Nephron (organoid): ENCODE data around the gene SLC13A3.

Experiments
- H3K27ac Mint-ChIP-seq, 3 experiments: 2 replicates each; pipeline ENCODE4 v1.8.0; 2020; ENCODE audit warnings: mixed read lengths in 3 of 3, mild to moderate bottlenecking in 2 of 3, moderate library complexity in 1 of 3
- H3K27me3 Mint-ChIP-seq: 2 replicates; pipeline ENCODE4 v1.8.0; 2021; ENCODE audit warnings: low read depth, mild to moderate bottlenecking, moderate library complexity, mixed read lengths
- H3K36me3 Mint-ChIP-seq: 2 replicates; pipeline ENCODE4 v1.8.0; 2020; ENCODE audit warnings: low read depth, mixed read lengths
- H3K4me1 Mint-ChIP-seq: 2 replicates; pipeline ENCODE4 v1.8.0; 2020; ENCODE audit warnings: mixed read lengths
- H3K4me3 Mint-ChIP-seq, 3 experiments: 2 replicates each; pipeline ENCODE4 v1.8.0; 2020; ENCODE audit warnings: mild to moderate bottlenecking in 3 of 3, mixed read lengths in 3 of 3, moderate library complexity in 2 of 3
- H3K9me3 Mint-ChIP-seq: 2 replicates; pipeline ENCODE4 v1.8.0; 2020; ENCODE audit warnings: mixed read lengths
- CTCF ChIP-seq, 3 experiments: fragments of 200-600 bp; sonication (generic); IDR thresholded peaks; one replicate each; pipeline ENCODE4 v1.5.0; 2021; ENCODE audit warnings: antibody characterized with exemption in 3 of 3; ENCODE audit not compliant: unreplicated experiment in 3 of 3

Gene SLC13A3

GRCh38 chr20:46509523-46509922 is 141.7 kb downstream of the SLC13A3 start:
- peaks cover 73% of the 10 kb centered on the region for H3K36me3 Mint-ChIP-seq
- no peak for TF ChIP-seq CTCF (IDR thresholded peaks at IDR 0.05; ENCODE audit: unreplicated experiment in 3 of 3)
- peaks cover 8% of the 10 kb centered on the region for H3K27me3 Mint-ChIP-seq
- no peaks in the 10 kb centered on the region for H3K4me1 Mint-ChIP-seq
- H3K27ac Mint-ChIP-seq = no peak overlapping the region
- peak overlapping the region in 1 of 3 experiments; percentile 70 for H3K4me3 Mint-ChIP-seq
- H3K9me3 Mint-ChIP-seq = peaks cover 31% of the 10 kb centered on the region
